CD14-positive monocyte (primary cell): ENCODE data around the gene MOCOS. TPM values are rescaled to one million over a fixed set of nuclear protein-coding genes. Genes with fewer than 3 reads are reported as not detected.

Experiments used
- DNase-seq, 3 donors: peaks; one replicate each; pipeline ENCODE4 v3.0.0-alpha.2; 2011 to 2022
- H2AFZ ChIP-seq: 2 replicates; pipeline ENCODE4 v1.6.0; 2012; ENCODE audit warnings: mild to moderate bottlenecking, low read depth, low read length, inconsistent platforms; ENCODE audit not compliant: insufficient read depth, poor library complexity, severe bottlenecking
- H3K27ac ChIP-seq, 2 donors: 1 replicate in 1 of 2; 2 replicates in 1 of 2; pipeline ENCODE4 v1.5.1; 2012 to 2013; ENCODE audit warnings: low read length in 2 of 2, control low read depth in 1 of 2, inconsistent platforms in 1 of 2, low read depth in 1 of 2, mild to moderate bottlenecking in 1 of 2
- H3K27me3 ChIP-seq, 2 donors: one replicate each; pipeline versions ENCODE4 v1.6.0 to v1.6.1; 2011 to 2013; ENCODE audit warnings: low read length in 2 of 2; ENCODE audit not compliant: control insufficient read depth in 2 of 2, insufficient read depth in 2 of 2
- H3K36me3 ChIP-seq, 2 donors: replicated peaks in 1 of 2; 1 replicate in 1 of 2; 2 replicates in 1 of 2; pipeline versions ENCODE4 v1.5.1 to v1.6.1; 2012 to 2013; ENCODE audit warnings: low read length in 2 of 2, control low read depth in 1 of 2, inconsistent platforms in 1 of 2, mild to moderate bottlenecking in 1 of 2; ENCODE audit not compliant: insufficient read depth in 2 of 2, control insufficient read depth in 1 of 2
- H3K4me1 ChIP-seq, 2 donors: 1 replicate in 1 of 2; 2 replicates in 1 of 2; pipeline versions ENCODE4 v1.5.1 to v1.6.1; 2012 to 2013; ENCODE audit warnings: low read length in 2 of 2, control low read depth in 1 of 2, inconsistent platforms in 1 of 2, mild to moderate bottlenecking in 1 of 2, moderate library complexity in 1 of 2; ENCODE audit not compliant: insufficient read depth in 2 of 2, control insufficient read depth in 1 of 2
- H3K4me2 ChIP-seq: replicated peaks from 2 replicates; pipeline ENCODE3; 2012; ENCODE audit warnings: low read length, moderate library complexity, mild to moderate bottlenecking; ENCODE audit not compliant: poor library complexity, severe bottlenecking; ENCODE audit errors: extremely low read depth
- H3K4me3 ChIP-seq, 3 experiments: fragments of 200-600 bp in 1 of 3; sonication (generic) in 1 of 3; replicated peaks in 1 of 3; 1 replicate in 2 of 3; 2 replicates in 1 of 3; pipeline ENCODE4 v1.5.1; 2011 to 2013; ENCODE audit warnings: low read length in 3 of 3, mild to moderate bottlenecking in 3 of 3, control low read depth in 2 of 3, low read depth in 2 of 3, inconsistent platforms in 1 of 3, moderate library complexity in 1 of 3
- H3K79me2 ChIP-seq: 2 replicates; pipeline ENCODE4 v1.6.0; 2012; ENCODE audit warnings: mild to moderate bottlenecking, control low read depth, inconsistent platforms, low read length, moderate library complexity; ENCODE audit not compliant: insufficient read depth
- H3K9ac ChIP-seq: 2 replicates; pipeline ENCODE4 v1.6.0; 2017; ENCODE audit warnings: low read length, mild to moderate bottlenecking; ENCODE audit not compliant: insufficient read depth, poor library complexity, severe bottlenecking
- H3K9me3 ChIP-seq, 2 donors: replicated peaks in 1 of 2; 1 replicate in 1 of 2; 2 replicates in 1 of 2; pipeline versions ENCODE4 v1.5.1 to v1.6.1; 2012 to 2013; ENCODE audit warnings: low read length in 2 of 2, control low read depth in 1 of 2; ENCODE audit not compliant: control insufficient read depth in 1 of 2, insufficient read depth in 1 of 2
- H4K20me1 ChIP-seq: 2 replicates; pipeline ENCODE4 v1.6.0; 2012; ENCODE audit warnings: mild to moderate bottlenecking, low read length, control low read depth, moderate library complexity; ENCODE audit not compliant: insufficient read depth
- H3K27ac Mint-ChIP-seq, 7 donors: one replicate each; pipeline ENCODE4 v1.8.0; 2020; ENCODE audit warnings: mild to moderate bottlenecking in 7 of 7, mixed read lengths in 7 of 7, moderate library complexity in 6 of 7, inconsistent platforms in 2 of 7
- H3K27me3 Mint-ChIP-seq, 3 donors: one replicate each; pipeline ENCODE4 v1.8.0; 2021 to 2022; ENCODE audit warnings: low read depth in 3 of 3, mild to moderate bottlenecking in 3 of 3, mixed read lengths in 3 of 3, moderate library complexity in 3 of 3, inconsistent platforms in 1 of 3
- H3K36me3 Mint-ChIP-seq, 2 donors: one replicate each; pipeline ENCODE4 v1.8.0; 2020; ENCODE audit warnings: mixed read lengths in 2 of 2, inconsistent platforms in 1 of 2, mild to moderate bottlenecking in 1 of 2
- H3K4me1 Mint-ChIP-seq: one replicate; pipeline ENCODE4 v1.8.0; 2020; ENCODE audit warnings: mild to moderate bottlenecking, mixed read lengths
- H3K4me3 Mint-ChIP-seq, 2 donors: one replicate each; pipeline ENCODE4 v1.8.0; 2020; ENCODE audit warnings: mild to moderate bottlenecking in 2 of 2, mixed read lengths in 2 of 2, moderate library complexity in 1 of 2
- H3K9me3 Mint-ChIP-seq, 7 donors: one replicate each; pipeline ENCODE4 v1.8.0; 2020 to 2022; ENCODE audit warnings: mixed read lengths in 7 of 7, mild to moderate bottlenecking in 6 of 7, moderate library complexity in 6 of 7, inconsistent platforms in 2 of 7
- CTCF ChIP-seq: fragments of 200-600 bp; IDR thresholded peaks from one replicate; pipeline ENCODE4 v1.8.0; 2022; ENCODE audit warnings: antibody characterized with exemption, mild to moderate bottlenecking
- WGBS: methylation state at CpG from one replicate; pipeline ENCODE4 v1.1.5; 2013; ENCODE audit warnings: missing lambda C conversion rate; ENCODE audit not compliant: insufficient coverage; 5-methylcytosine and 5-hydroxymethylcytosine counted together
- intact Hi-C, 2 donors: fragments of 100-400 bp; cut with micrococcal nuclease; formaldehyde crosslinking; loops; one replicate each; pipeline versions ENCODE4 v1.15.0 to v1.15.1; 2023
- polyA plus RNA-seq, 3 donors: library from polyadenylated mRNA; depleted of rRNA in 1 of 3; unstranded in 2 of 3; stranded (reverse) in 1 of 3; fragments of 300-500 nt in 2 of 3; fragments of >200 nt in 1 of 3; fragmentation: Illumina TruSeq in 2 of 3; gene quantifications; 1 replicate in 2 of 3; 2 replicates in 1 of 3; pipeline ENCODE4 v1.2.3, GENCODE V29; 2012 to 2021

Gene MOCOS
- polyA plus RNA-seq, 3 donors = 0.03 to 0.05 TPM; not detected in 1

DNA sequence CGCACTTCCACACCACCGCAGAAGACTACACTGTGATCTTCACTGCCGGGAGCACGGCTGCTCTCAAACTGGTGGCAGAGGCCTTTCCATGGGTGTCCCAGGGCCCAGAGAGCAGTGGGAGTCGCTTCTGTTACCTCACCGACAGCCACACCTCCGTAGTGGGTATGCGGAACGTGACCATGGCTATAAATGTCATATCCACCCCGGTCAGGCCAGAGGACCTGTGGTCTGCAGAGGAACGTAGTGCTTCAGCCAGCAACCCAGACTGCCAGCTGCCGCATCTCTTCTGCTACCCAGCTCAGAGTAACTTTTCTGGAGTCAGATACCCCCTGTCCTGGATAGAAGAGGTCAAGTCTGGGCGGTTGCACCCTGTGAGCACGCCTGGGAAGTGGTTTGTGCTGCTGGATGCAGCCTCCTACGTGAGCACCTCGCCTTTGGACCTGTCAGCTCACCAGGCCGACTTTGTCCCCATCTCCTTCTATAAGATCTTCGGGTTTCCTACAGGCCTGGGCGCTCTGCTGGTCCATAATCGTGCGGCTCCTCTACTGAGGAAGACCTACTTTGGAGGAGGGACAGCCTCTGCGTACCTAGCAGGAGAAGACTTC, 12.5 kb downstream of the MOCOS start:
- Histone ChIP-seq H3K36me3 (no peaks in the 10 kb centered on the region), H3K9ac (no peak overlapping the region), H3K27ac (no peak overlapping the region), H3K79me2 (no peaks in the 10 kb centered on the region), H3K9me3 (no peaks in the 10 kb centered on the region), H3K4me1 (no peaks in the 10 kb centered on the region), H3K4me2 (no peak overlapping the region), H2AFZ (no peak overlapping the region), H4K20me1 (no peaks in the 10 kb centered on the region), H3K27me3 (no peaks in the 10 kb centered on the region), H3K4me3 (no peak overlapping the region)
- 91% methylated on average over 17 of the region's 22 CpGs for WGBS
- no peak for TF ChIP-seq CTCF
- DNase-seq = no peak
- peaks cover 2 to 9% (median 5%) of the 10 kb centered on the region in 3 donors for H3K27me3 Mint-ChIP-seq
- H3K4me1 Mint-ChIP-seq = no peaks in the 10 kb centered on the region
- H3K27ac Mint-ChIP-seq = no peak overlapping the region
- peaks cover 0 to 12% (median 2%) of the 10 kb centered on the region in 7 donors for H3K9me3 Mint-ChIP-seq
- H3K4me3 Mint-ChIP-seq = no peak overlapping the region
- H3K36me3 Mint-ChIP-seq = no peaks in the 10 kb centered on the region
- intact Hi-C loops = no loop called here

DNA sequence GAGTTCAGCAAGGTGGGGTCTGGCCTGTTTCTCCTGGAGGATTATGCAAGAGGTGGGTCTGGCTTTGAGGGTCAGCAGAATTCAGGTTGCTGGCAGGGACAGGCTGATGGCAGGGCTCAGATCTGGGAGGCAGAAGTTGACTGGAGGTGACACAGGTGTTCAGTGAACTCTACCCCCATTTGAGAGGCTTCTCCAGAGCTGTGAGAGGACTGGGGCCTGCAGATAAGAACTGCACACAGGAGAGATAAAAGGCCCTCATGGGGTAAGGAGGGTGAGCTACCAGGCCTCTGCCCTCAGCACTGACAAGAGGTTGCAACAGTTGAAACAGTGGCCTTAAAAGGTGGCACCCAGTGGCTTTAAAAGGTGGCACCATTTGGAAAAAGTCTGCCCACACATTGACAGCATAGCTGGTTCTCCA, 13.1 kb downstream of the MOCOS start:
- Histone ChIP-seq H3K4me3 (no peak overlapping the region), H3K9ac (no peak overlapping the region), H3K36me3 (no peaks in the 10 kb centered on the region), H4K20me1 (no peaks in the 10 kb centered on the region), H3K27me3 (no peaks in the 10 kb centered on the region), H3K79me2 (no peaks in the 10 kb centered on the region), H3K4me2 (no peak overlapping the region), H3K4me1 (no peaks in the 10 kb centered on the region), H3K27ac (no peak overlapping the region), H2AFZ (no peak overlapping the region), H3K9me3 (no peaks in the 10 kb centered on the region)
- TF ChIP-seq CTCF = no peak
- intact Hi-C loops = no loop called here
- DNase-seq = no peak
- no peaks in the 10 kb centered on the region for H3K36me3 Mint-ChIP-seq
- no peaks in the 10 kb centered on the region for H3K4me1 Mint-ChIP-seq
- peaks cover 0 to 12% (median 2%) of the 10 kb centered on the region in 7 donors for H3K9me3 Mint-ChIP-seq
- no peak overlapping the region for H3K27ac Mint-ChIP-seq
- H3K27me3 Mint-ChIP-seq = peaks cover 2 to 7% (median 4%) of the 10 kb centered on the region in 3 donors
- H3K4me3 Mint-ChIP-seq = no peak overlapping the region
